SK-N-MC (cell line): ENCODE data around the gene AKTIP.

Experiments used
- DNase-seq: peaks from one replicate; pipeline ENCODE4 v3.0.0-alpha.2; 2011; ENCODE audit warnings: low read depth, low spot score
- H3K27ac ChIP-seq: fragments of 200-600 bp; sonication (generic); 2 replicates; pipeline ENCODE4 v1.5.1; 2016; ENCODE audit warnings: mixed run types
- H3K36me3 ChIP-seq: fragments of 200-600 bp; sonication (generic); 2 replicates; pipeline ENCODE4 v1.6.1; 2017; ENCODE audit warnings: antibody characterized with exemption, low read length, mixed read lengths; ENCODE audit not compliant: insufficient read depth
- H3K4me3 ChIP-seq: fragments of 200-600 bp; sonication (generic); 2 replicates; pipeline ENCODE4 v1.5.1; 2016
- H3K9ac ChIP-seq: fragments of 200-600 bp; sonication (generic); 2 replicates; pipeline ENCODE4 v1.8.0; 2017; ENCODE audit warnings: mixed run types, mixed read lengths; ENCODE audit not compliant: insufficient read length
- H3K9me3 ChIP-seq: fragments of 200-600 bp; sonication (generic); 2 replicates; pipeline ENCODE4 v1.6.1; 2017; ENCODE audit warnings: low read depth, mild to moderate bottlenecking, antibody characterized with exemption, low read length, moderate library complexity, mixed read lengths
- EZH2 ChIP-seq: fragments of 200-600 bp; sonication (generic); IDR thresholded peaks from one replicate; pipeline ENCODE4 v1.6.1; 2017; ENCODE audit warnings: antibody characterized with exemption
- FOXP2 ChIP-seq: optimal IDR thresholded peaks from 2 replicates; pipeline ENCODE3; 2011; ENCODE audit warnings: mild to moderate bottlenecking, moderate library complexity; ENCODE audit not compliant: insufficient read depth; ENCODE audit errors: extremely low read length, control extremely low read depth
- POLR2AphosphoS5 ChIP-seq: IDR thresholded peaks from 2 replicates; pipeline ENCODE4 v1.6.1; 2012; ENCODE audit warnings: mild to moderate bottlenecking, low read depth, low read length, borderline replicate concordance

Gene AKTIP

DNA sequence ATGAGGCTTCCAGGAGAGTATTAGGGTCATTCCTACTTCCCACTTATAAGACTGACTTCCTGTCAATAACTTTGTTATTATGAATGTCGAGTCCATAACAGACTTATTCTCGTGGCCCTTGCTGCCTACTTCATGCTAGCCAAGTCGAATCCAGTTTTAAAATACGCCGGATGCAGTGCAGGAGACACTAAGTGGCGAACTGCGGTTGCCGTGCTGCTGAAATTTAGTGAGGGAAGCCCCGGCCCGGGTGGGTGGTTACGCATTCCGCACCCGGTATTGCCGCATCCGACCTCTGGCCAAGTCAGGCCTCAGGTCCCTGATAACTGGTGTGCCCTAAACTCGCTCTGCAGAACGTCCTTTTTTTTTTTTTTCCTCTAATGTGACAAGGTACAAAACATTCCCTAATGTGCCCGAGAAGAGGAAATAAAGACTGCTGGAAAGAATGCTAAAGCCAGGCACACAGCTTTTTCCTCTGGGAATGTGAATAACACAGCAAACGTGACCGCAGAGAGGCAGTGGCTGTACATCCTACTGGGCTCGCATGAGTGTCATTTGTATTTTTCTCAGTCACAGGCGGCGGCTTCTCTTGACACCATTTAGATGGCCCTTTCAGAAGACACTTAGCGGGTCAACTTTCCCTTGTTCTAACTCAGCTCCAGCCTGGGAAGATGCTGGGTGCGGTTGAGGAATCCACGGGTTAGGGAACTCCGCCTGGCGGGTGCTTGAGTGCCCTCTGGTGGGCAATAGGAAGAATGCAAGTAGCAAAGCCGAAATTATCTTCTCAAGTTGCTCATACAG lies 7.1 kb upstream of the AKTIP start:
- H3K27ac ChIP-seq, result no peak overlapping the region
- TF ChIP-seq EZH2 (no peak), FOXP2 (no peak), POLR2AphosphoS5 (no peak)
- no peak for DNase-seq
- H3K9me3 ChIP-seq, result no peaks in the 10 kb centered on the region
- no peak overlapping the region for H3K9ac ChIP-seq
- H3K4me3 ChIP-seq, result no peak overlapping the region
- no peaks in the 10 kb centered on the region for H3K36me3 ChIP-seq

DNA sequence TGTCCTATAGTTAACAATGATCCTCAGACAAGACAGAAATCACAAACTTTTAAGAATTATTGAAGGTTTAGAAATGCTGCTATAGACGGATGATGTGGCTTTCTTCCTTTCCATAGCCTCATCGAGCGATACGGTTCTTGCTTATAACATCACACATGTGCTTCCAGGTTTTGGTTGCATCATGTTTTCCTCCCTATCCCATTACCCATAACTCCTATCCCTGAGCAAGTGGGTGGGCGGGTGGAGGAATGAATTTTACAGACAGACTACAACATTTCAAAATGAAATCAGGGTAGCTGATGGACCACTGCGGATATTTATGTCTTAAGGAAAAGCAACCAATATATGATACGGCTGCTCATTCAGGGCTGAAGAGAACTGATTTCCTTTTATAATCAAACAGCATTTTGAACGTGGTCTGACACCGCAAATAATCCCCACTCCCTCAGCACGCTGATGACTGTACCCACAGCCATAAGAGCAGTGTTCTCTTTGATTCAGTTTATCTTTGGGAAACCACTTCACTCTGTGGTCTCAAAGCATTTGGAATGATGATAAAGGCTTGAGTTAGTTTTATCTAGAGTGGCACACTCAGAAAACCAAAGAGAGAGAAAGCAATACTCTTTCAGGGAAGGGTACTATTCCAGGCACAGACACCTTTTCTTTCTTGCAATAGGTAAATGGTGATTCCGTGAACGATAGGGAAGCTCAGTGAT lies 4.6 kb upstream of the AKTIP start:
- no peaks in the 10 kb centered on the region for H3K36me3 ChIP-seq
- H3K4me3 ChIP-seq, result no peak overlapping the region
- TF ChIP-seq POLR2AphosphoS5 (no peak), FOXP2 (no peak), EZH2 (no peak)
- no peak for DNase-seq
- H3K27ac ChIP-seq, result no peak overlapping the region
- no peaks in the 10 kb centered on the region for H3K9me3 ChIP-seq
- no peak overlapping the region for H3K9ac ChIP-seq

DNA sequence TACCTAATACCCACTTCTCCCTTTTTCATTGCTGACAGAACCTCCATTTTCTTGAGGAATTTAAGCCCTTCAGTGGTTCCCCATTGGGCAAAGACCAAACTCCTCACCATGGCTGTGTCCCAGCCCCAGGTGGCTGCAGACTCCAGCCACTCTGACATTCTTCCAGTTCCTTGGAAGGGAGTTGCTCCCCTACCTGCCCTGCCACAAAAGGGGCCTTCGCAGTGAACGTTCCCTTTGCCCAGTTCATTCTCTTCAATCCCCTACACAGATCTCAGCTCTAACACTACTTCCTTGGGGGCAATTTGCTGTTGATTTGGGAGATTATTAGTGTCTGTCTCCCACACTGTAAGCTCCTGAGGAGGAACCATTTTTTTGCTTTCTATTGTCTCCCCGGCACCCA lies 3.2 kb upstream of the AKTIP start:
- Histone ChIP-seq H3K9me3 (no peaks in the 10 kb centered on the region), H3K27ac (no peak overlapping the region), H3K36me3 (no peaks in the 10 kb centered on the region), H3K4me3 (no peak overlapping the region), H3K9ac (no peak overlapping the region)
- TF ChIP-seq FOXP2, result no peak
- TF ChIP-seq POLR2AphosphoS5, result no peak
- no peak for TF ChIP-seq EZH2
- no peak for DNase-seq

DNA sequence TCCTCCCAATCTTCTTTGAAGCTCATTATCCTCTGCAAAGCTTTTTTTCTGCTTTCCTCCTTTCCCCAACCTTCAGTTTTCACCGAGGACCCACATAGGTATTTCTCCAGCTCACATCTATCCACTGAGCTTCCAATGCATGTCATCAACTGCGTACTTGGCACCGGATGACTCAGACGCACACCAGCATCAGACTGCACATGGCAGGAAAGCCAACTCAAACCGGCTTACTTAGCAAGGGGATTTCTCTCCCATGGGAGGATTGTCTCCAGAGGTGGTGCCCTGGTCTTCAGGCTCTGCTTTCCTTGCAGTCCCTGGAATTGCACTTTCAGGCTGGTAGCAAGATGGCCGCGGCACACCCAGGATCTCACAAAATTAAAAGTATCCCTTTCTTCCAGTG lies 1.7 kb upstream of the AKTIP start:
- DNase-seq, result no peak
- no peak overlapping the region for H3K27ac ChIP-seq
- TF ChIP-seq FOXP2 (no peak), POLR2AphosphoS5 (no peak), EZH2 (no peak)
- no peaks in the 10 kb centered on the region for H3K9me3 ChIP-seq
- no peak overlapping the region for H3K4me3 ChIP-seq
- no peaks in the 10 kb centered on the region for H3K36me3 ChIP-seq
- H3K9ac ChIP-seq, result no peak overlapping the region

DNA sequence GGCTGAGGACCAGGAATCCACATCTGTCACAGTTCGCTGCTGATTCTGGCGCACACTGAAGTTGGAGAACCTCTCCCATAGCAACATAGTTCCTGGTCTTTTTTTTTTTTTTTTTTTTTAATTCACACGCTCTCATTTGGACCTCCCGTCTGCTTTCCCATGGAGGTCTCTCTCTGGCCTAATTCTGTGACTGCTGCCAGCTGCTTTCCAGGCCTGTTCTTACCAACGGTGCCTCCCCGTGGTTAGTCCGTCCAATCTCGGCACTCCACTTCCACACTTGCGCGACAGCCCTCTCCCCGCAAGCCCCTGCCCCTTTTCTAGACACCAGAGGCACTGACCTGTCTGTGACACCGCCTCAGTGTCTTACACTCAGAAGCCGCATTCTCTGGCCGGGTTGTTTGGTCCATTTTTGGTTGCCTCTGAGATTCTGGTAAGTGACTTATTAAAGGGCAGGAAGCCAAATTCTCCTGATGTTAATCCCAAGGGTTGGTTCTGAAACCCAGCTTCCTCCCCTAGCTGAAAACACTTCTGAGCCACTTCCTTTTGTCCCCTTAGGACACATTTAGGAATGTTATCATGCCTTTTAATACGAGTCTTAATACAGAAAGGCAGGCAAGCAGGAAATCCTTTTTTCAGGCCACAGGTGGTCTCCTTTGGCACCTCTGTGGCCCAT lies 1.1 kb upstream of the AKTIP start:
- Histone ChIP-seq H3K9me3 (no peaks in the 10 kb centered on the region), H3K4me3 (peak overlapping the region; percentile 84), H3K9ac (no peak overlapping the region), H3K36me3 (no peaks in the 10 kb centered on the region), H3K27ac (no peak overlapping the region)
- no peak for DNase-seq
- TF ChIP-seq EZH2 (no peak), FOXP2 (no peak), POLR2AphosphoS5 (no peak)

DNA sequence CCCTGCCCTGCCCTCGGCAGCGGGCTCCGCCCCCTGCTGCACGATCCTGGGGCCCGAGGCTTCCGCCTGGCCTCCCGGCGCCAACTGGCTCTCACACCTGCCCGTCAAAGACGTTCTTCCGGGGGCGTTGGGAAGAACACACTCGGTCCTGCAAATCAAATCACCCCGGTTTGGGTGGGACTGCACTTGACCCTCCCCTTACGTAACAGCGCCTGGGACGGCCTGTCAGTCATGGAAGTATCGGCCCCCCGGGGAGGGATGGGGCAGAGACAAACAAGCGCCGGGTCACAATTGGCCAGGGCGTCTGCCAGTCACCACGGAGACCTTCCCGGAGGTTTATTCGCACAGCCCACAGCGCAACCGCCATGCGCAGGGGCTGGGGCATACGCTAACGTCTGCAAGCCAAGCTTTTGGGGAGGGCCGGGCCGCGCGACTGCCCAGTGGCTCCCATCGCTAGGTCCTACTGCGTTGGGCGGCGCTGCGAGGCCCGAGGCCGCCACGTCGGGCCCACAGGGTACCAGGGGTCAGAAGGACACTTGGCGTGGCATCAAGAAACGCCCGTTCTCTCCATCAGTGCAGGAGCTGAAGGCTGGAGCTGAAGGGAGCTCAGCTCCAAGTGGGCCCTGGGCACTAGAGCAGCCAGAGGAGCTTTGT lies 388 bp upstream of the AKTIP start:
- no peaks in the 10 kb centered on the region for H3K9me3 ChIP-seq
- H3K36me3 ChIP-seq, result no peaks in the 10 kb centered on the region
- peak overlapping the region; percentile 84 for H3K4me3 ChIP-seq
- peak overlapping the region; percentile 69 for H3K9ac ChIP-seq
- no peak overlapping the region for H3K27ac ChIP-seq
- DNase-seq, result peak; percentile 91
- TF ChIP-seq EZH2 (no peak), FOXP2 (no peak), POLR2AphosphoS5 (peak; percentile 82)

DNA sequence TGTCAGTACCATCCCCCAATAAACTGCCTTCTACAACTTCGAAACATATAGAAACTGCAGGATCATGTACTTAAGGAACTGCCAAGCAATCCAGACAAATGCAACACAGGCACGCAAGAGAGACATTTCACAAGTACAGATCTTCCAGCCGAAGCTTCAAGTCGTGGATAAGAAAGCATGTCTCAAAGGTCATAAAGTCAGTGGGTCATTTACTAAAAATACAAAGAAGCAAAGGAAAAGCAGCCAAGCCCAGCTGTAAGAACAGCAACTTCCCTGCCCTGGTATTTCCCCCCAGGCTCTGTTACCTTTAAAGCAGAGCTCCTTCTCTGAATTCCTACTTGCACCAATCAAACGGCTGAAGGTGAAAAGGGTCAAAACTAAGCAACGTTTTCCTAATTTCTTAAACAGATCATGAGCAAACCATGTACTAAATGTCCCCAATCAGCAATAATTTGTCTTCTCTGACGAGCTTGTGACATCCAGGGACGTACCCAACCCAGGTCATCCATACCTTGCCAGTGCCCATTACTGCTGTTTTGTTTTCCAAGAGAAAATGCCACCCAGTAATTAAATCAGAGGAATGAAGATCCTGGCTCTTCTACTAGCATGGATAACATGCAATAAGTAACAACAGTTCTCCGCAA lies 1.7 kb downstream of the AKTIP start:
- DNase-seq, result no peak
- Histone ChIP-seq H3K9me3 (no peaks in the 10 kb centered on the region), H3K9ac (no peak overlapping the region), H3K4me3 (no peak overlapping the region), H3K27ac (no peak overlapping the region), H3K36me3 (no peaks in the 10 kb centered on the region)
- TF ChIP-seq EZH2, result no peak
- TF ChIP-seq FOXP2, result no peak
- TF ChIP-seq POLR2AphosphoS5, result no peak
